ENCODE data around the gene SLC36A3. TPM values are rescaled to one million over a fixed set of nuclear protein-coding genes. Genes with fewer than 3 reads are reported as not detected.
"Not testable (repeated sequence)": the region's sequence is repeated elsewhere in the genome, so short reads cannot be mapped to it uniquely, and the experiment has no call there.

SLC36A3 gene
- total RNA-seq, 6 donors from 2014 or later = not detected

GRCh38 chr5:151239237-151239861, 64.2 kb downstream of the SLC36A3 start:
- Histone ChIP-seq H3K36me3 (no peaks in the 10 kb centered on the region), H3K4me3 (no peak overlapping the region), H3K4me1 (peaks cover 13 to 20% (median 16%) of the 10 kb centered on the region in 4 donors), H3K9me3 (no peaks in the 10 kb centered on the region), H3K27me3 (no peaks in the 10 kb centered on the region), H3K27ac (no peak overlapping the region)
- 63 to 74% methylated on average over 16 to 17 of the region's 17 CpGs for WGBS, 2 donors
- peak in 1 of 2 donors; percentile 21 for TF ChIP-seq POLR2AphosphoS5 (IDR thresholded peaks at IDR 0.05)
- TF ChIP-seq, protein P1, sequence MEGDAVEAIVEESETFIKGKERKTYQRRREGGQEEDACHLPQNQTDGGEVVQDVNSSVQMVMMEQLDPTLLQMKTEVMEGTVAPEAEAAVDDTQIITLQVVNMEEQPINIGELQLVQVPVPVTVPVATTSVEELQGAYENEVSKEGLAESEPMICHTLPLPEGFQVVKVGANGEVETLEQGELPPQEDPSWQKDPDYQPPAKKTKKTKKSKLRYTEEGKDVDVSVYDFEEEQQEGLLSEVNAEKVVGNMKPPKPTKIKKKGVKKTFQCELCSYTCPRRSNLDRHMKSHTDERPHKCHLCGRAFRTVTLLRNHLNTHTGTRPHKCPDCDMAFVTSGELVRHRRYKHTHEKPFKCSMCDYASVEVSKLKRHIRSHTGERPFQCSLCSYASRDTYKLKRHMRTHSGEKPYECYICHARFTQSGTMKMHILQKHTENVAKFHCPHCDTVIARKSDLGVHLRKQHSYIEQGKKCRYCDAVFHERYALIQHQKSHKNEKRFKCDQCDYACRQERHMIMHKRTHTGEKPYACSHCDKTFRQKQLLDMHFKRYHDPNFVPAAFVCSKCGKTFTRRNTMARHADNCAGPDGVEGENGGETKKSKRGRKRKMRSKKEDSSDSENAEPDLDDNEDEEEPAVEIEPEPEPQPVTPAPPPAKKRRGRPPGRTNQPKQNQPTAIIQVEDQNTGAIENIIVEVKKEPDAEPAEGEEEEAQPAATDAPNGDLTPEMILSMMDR (IDR thresholded peaks at IDR 0.05) = peak; percentile 54 to 93 (median 68)
- no peak for TF ChIP-seq EP300 (IDR thresholded peaks at IDR 0.05)
- no peak for TF ChIP-seq POLR2A (IDR thresholded peaks at IDR 0.05)
- ATAC-seq (ENCODE audit: low FRiP score in 2 of 2) (peak; percentile 87 to 93), DNase-seq (peak; percentile 57 to 75)

DNA sequence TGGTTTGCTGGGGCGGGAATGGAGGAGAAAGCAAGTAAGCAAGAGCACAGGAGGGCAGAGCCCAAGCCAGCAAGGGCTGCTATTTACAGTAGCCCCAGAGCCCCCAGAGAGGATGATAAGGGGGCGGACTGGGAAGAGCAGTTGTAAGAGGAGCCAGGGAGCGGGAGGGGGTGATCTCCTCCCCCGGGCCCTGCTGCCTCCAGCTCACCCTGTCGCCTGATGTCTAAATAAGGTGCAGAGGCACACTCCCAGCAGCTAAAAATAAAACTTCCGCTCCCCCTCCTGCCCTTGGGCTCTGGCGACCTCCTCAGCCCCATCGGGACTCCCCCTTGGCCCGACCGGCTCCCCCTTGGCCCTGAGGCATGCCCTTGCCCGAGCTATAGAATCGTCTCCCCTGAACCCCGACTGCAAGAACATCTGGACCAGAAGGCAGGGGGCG, 65.2 kb downstream of the SLC36A3 start:
- H3K9me3 ChIP-seq = no peaks in the 10 kb centered on the region
- no peak overlapping the region for H3K27ac ChIP-seq
- DNase-seq (peak in 1 of 2 donors; percentile 54), ATAC-seq (ENCODE audit: low FRiP score in 2 of 2) (no peak)
- WGBS, 2 donors = 72 to 80% methylated on average over 6 to 14 of the region's 14 CpGs
- TF ChIP-seq POLR2A (IDR thresholded peaks at IDR 0.05) (no peak), EP300 (IDR thresholded peaks at IDR 0.05) (no peak)
- TF ChIP-seq, protein P1 (IDR thresholded peaks at IDR 0.05) = no peak
- H3K4me3 ChIP-seq = no peak overlapping the region
- H3K36me3 ChIP-seq = no peaks in the 10 kb centered on the region
- H3K4me1 ChIP-seq = peaks cover 16 to 25% (median 20%) of the 10 kb centered on the region in 4 donors
- no peaks in the 10 kb centered on the region for H3K27me3 ChIP-seq

- TF ChIP-seq, protein P1 (IDR thresholded peaks at IDR 0.05) = no peak
- TF ChIP-seq POLR2A (IDR thresholded peaks at IDR 0.05) (no peak), EP300 (IDR thresholded peaks at IDR 0.05) (no peak), POLR2AphosphoS5 (IDR thresholded peaks at IDR 0.05) (no peak)
- Histone ChIP-seq H3K9me3 (no peaks in the 10 kb centered on the region), H3K27ac (no peak overlapping the region), H3K27me3 (no peaks in the 10 kb centered on the region), H3K36me3 (no peaks in the 10 kb centered on the region), H3K4me1 (peaks cover 16 to 25% (median 20%) of the 10 kb centered on the region in 4 donors), H3K4me3 (no peak overlapping the region)
- ATAC-seq (ENCODE audit: low FRiP score in 2 of 2) = no peak
- DNase-seq = no peak
- WGBS, 2 donors = 95 to 96% methylated on average over 7 of the region's 7 CpGs
Measured at GRCh38 chr5:151237685-151238084, 65.9 kb downstream of the SLC36A3 start.

DNA sequence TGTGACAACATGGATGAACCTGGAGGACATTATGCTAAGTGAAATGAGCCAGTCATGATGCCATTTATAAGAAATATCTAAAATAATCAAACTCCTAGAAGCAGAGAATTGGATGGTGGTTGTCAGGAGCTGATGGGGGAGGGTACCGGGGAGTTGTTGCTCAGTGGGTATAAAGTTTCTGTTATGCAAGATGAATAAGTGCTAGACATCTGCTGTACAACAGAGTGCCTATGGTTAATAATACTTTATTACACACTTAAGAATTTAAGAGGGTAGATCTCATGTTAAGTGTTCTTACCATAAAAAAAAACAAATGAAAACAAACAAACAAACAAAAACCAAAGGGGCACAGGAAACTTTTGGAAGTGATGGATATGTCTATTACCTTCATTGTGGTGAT, 66.7 kb downstream of the SLC36A3 start:
- Histone ChIP-seq H3K36me3 (no peaks in the 10 kb centered on the region), H3K27ac (no peak overlapping the region), H3K9me3 (no peaks in the 10 kb centered on the region), H3K27me3 (no peaks in the 10 kb centered on the region), H3K4me1 (peaks cover 16 to 25% (median 19%) of the 10 kb centered on the region in 4 donors), H3K4me3 (no peak overlapping the region)
- TF ChIP-seq, protein P1 (IDR thresholded peaks at IDR 0.05) = no peak
- TF ChIP-seq POLR2AphosphoS5 (IDR thresholded peaks at IDR 0.05) = no peak
- no peak for TF ChIP-seq POLR2A (IDR thresholded peaks at IDR 0.05)
- TF ChIP-seq EP300 (IDR thresholded peaks at IDR 0.05) = no peak
- no peak for DNase-seq
- no peak for ATAC-seq (ENCODE audit: low FRiP score in 2 of 2)
- WGBS, 2 donors = 76 to 89% methylated on average over 1 of the region's 1 CpG

DNA sequence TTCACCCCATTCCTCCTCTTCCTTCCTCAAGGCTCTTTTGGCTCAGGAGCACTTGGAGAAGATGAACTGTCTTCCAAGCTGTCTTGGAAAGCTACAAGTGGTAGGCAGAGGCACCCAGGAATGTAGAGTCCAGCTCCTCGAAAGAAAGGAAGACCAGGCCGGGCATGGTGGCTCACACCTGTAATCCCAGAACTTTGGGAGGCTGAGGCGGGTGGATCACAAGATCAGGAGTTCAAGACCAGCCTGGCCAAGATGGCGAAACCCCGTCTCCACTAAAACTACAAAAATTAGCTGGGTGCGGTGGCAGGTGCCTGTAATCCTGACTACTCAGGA, 68.4 kb downstream of the SLC36A3 start:
- peak overlapping the region in 2 of 4 donors; percentile 2 to 8 for H3K4me3 ChIP-seq
- H3K4me1 ChIP-seq = peaks cover 14 to 25% (median 17%) of the 10 kb centered on the region in 4 donors
- not testable (repeated sequence) for H3K36me3 ChIP-seq; H3K9me3 ChIP-seq; DNase-seq; H3K27me3 ChIP-seq; ATAC-seq (ENCODE audit: low FRiP score in 2 of 2)
- peak overlapping the region; percentile 20 to 78 (median 64) for H3K27ac ChIP-seq
- 93 to 94% methylated on average over 6 of the region's 6 CpGs for WGBS, 2 donors

All from upper lobe of left lung (tissue), 6 donors.